ENCODE data around the gene S100PBP. TPM values are rescaled to one million over a fixed set of nuclear protein-coding genes. Genes with fewer than 3 reads are reported as not detected.
"Not testable (repeated sequence)": the region's sequence is repeated elsewhere in the genome, so short reads cannot be mapped to it uniquely, and the experiment has no call there.

Gene S100PBP
- total RNA-seq, 4 donors from 2014 or later = 25.4 to 46.9 (median 29.8) TPM

DNA sequence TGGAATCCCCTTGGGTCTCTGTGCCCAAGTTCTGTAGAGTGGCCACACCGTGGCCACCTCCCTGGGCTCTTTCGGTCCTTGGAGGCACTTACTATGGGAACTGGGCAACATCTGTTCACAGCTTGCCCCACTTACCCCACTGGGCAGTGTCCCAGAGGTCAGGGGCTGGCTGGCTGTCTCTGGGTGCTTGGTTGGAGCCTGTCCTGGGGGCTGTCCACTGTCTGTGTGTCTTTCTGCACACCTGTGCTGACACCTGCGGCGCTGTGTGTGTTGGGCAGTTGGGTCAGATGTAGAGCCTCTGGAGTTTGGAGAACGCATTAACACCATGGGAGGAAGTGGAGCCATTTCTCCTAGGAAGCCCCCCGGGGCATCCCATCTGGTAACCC lies 85.1 kb downstream of the S100PBP start:
- ATAC-seq = no peak
- WGBS, 2 donors (ENCODE audit: low coverage in 1 of 2) = no CpG with 5 or more reads among the region's 6 CpGs
- TF ChIP-seq POLR2AphosphoS5 (IDR thresholded peaks at IDR 0.05) (no peak), POLR2A (IDR thresholded peaks at IDR 0.05) (no peak), EP300 (IDR thresholded peaks at IDR 0.05) (no peak)
- TF ChIP-seq, protein P1, sequence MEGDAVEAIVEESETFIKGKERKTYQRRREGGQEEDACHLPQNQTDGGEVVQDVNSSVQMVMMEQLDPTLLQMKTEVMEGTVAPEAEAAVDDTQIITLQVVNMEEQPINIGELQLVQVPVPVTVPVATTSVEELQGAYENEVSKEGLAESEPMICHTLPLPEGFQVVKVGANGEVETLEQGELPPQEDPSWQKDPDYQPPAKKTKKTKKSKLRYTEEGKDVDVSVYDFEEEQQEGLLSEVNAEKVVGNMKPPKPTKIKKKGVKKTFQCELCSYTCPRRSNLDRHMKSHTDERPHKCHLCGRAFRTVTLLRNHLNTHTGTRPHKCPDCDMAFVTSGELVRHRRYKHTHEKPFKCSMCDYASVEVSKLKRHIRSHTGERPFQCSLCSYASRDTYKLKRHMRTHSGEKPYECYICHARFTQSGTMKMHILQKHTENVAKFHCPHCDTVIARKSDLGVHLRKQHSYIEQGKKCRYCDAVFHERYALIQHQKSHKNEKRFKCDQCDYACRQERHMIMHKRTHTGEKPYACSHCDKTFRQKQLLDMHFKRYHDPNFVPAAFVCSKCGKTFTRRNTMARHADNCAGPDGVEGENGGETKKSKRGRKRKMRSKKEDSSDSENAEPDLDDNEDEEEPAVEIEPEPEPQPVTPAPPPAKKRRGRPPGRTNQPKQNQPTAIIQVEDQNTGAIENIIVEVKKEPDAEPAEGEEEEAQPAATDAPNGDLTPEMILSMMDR (IDR thresholded peaks at IDR 0.05) = no peak
- peaks cover 5% of the 10 kb centered on the region for H3K27me3 ChIP-seq
- peaks cover 0 to 20% (median 4%) of the 10 kb centered on the region in 3 donors for H3K4me1 ChIP-seq
- H3K36me3 ChIP-seq = no peaks in the 10 kb centered on the region
- H3K9me3 ChIP-seq = no peaks in the 10 kb centered on the region
- no peak overlapping the region for H3K27ac ChIP-seq
- no peak overlapping the region for H3K4me3 ChIP-seq

GRCh38 chr1:32903991-32904785 lies 86.7 kb downstream of the S100PBP start:
- TF ChIP-seq POLR2AphosphoS5 (IDR thresholded peaks at IDR 0.05) = no peak
- no peak for TF ChIP-seq POLR2A (IDR thresholded peaks at IDR 0.05)
- TF ChIP-seq EP300 (IDR thresholded peaks at IDR 0.05) = no peak
- TF ChIP-seq, protein P1 (IDR thresholded peaks at IDR 0.05) = no peak
- 78% methylated on average over 3 of the region's 3 CpGs; no CpG with 5 or more reads in 1 of the 2 donors for WGBS, 2 donors (ENCODE audit: low coverage in 1 of 2)
- Histone ChIP-seq H3K4me3 (no peak overlapping the region), H3K27me3 (peaks cover 10% of the 10 kb centered on the region), H3K27ac (no peak overlapping the region), H3K9me3 (no peaks in the 10 kb centered on the region), H3K4me1 (peaks cover 0 to 20% (median 4%) of the 10 kb centered on the region in 3 donors), H3K36me3 (no peaks in the 10 kb centered on the region)
- ATAC-seq = no peak

DNA sequence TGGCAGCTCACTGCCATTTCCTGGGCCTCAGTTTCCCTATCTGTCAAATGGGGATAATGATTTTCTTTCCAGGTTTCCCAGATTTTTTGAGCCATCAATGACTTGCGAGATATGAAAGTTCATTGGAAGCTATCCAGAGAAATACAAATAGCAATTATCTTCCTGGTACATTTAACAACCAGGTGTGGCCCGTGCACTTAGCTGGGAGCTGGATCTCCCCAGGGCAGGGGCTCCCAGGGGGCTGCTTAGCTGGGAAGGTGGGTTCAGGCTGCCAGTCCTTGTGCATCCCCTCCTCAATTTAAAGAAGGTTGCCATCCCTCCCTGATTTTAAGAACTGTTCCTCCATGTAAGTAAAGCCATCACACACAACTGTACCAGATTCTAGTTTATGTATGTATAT lies 87.3 kb downstream of the S100PBP start:
- ATAC-seq = no peak
- Histone ChIP-seq H3K36me3 (no peaks in the 10 kb centered on the region), H3K4me3 (no peak overlapping the region), H3K27me3 (peaks cover 10% of the 10 kb centered on the region), H3K9me3 (no peaks in the 10 kb centered on the region), H3K27ac (no peak overlapping the region), H3K4me1 (peaks cover 0 to 19% (median 4%) of the 10 kb centered on the region in 3 donors)
- TF ChIP-seq, protein P1 (IDR thresholded peaks at IDR 0.05) = no peak
- TF ChIP-seq POLR2A (IDR thresholded peaks at IDR 0.05) (no peak), POLR2AphosphoS5 (IDR thresholded peaks at IDR 0.05) (no peak), EP300 (IDR thresholded peaks at IDR 0.05) (no peak)
- WGBS, 2 donors (ENCODE audit: low coverage in 1 of 2) = 29 to 60% methylated on average over 1 of the region's 2 CpGs

DNA sequence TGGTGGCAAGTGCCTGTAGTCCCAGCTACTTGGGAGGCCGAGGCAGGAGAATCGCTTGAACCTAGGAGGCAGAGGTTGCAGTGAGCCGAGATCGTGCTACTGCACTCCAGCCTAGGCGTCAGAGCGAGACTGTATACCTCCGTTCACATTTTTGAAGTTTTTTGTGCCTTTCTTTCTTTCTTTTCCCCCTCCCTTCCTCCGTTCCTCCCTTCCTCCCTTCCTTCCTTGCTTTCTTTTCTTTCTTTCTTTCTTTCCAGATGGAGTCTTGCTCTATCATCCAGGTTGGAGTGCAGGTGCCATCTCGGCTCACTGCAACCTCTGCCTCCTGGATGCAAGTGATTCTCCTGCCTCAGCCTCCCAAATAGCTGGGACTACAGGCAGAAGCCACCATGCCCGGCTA lies 88.1 kb downstream of the S100PBP start:
- not testable (repeated sequence) for ATAC-seq, H3K4me3 ChIP-seq, H3K36me3 ChIP-seq, H3K9me3 ChIP-seq, H3K27ac ChIP-seq, H3K27me3 ChIP-seq
- 77% methylated on average over 10 of the region's 10 CpGs; no CpG with 5 or more reads in 1 of the 2 donors for WGBS, 2 donors (ENCODE audit: low coverage in 1 of 2)
- H3K4me1 ChIP-seq = peaks cover 0 to 12% (median 2%) of the 10 kb centered on the region in 3 donors

- TF ChIP-seq EP300 (IDR thresholded peaks at IDR 0.05) (no peak), POLR2A (IDR thresholded peaks at IDR 0.05) (no peak), POLR2AphosphoS5 (IDR thresholded peaks at IDR 0.05) (no peak)
- TF ChIP-seq, protein P1 (IDR thresholded peaks at IDR 0.05) = no peak
- no peak for ATAC-seq
- 85 to 89% methylated on average over 3 to 5 of the region's 7 CpGs for WGBS, 2 donors (ENCODE audit: low coverage in 1 of 2)
These were observed 89.2 kb downstream of the S100PBP start for GRCh38 chr1:32906654-32907053.

More at GRCh38 chr1:32906654-32907053, 89.2 kb downstream of the S100PBP start:
- Histone ChIP-seq H3K27me3 (peaks cover 5% of the 10 kb centered on the region), H3K27ac (no peak overlapping the region), H3K36me3 (no peaks in the 10 kb centered on the region), H3K4me1 (peaks cover 0 to 4% (median 0%) of the 10 kb centered on the region in 3 donors), H3K9me3 (no peaks in the 10 kb centered on the region), H3K4me3 (no peak overlapping the region)
